HG03045 (cell line): Measurements from ENCODE around the gene ELOB.

ENCODE experiments used
- ATAC-seq: cut with Tn5 transposase; IDR thresholded peaks from one replicate; pipeline ENCODE4 v1.9.1; 2021; ENCODE audit warnings: mild to moderate bottlenecking, moderate library complexity; ENCODE audit not compliant: unreplicated experiment

The ELOB gene

DNA sequence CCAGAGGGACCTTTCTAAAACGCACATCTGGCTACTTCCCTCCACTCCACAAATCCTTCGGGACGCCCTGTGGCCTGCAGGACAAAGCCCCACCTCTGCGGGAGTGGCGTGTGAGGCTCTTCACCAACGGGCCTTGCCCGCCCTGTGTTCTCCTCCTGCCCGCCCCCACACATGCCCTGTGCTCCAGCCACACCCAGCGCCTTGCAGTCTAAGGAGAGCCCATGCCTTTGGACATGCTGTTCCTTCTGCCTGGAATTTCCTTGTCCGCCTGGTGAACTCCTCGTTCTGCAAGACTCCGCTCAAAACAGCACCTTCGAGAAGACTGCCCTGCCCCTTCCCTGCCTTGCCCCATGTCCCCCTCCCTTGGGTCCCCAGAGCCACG lies 7.4 kb downstream of the ELOB start:
- no peak for ATAC-seq

DNA sequence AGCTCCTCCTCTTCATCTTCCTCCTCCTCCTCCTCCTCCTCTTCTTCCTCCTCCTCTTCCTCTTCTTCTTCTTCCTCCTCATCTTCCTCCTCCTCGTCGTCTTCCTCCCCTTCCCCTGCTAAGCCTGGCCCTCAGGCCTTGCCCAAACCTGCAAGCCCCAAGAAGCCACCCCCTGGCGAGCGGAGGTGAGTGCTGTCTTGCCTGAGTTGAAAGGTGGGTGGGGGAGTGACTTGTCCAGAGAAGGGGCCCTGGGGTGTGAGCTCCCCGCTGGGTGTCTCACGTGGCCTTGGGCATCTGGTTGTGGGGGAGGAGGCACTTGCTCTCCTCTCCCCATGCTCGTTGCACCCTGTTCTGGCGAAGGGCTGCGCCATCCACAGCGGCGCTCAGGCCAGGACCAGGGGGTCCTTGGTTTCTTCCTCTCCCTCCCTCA lies 8.0 kb downstream of the ELOB start:
- no peak for ATAC-seq

DNA sequence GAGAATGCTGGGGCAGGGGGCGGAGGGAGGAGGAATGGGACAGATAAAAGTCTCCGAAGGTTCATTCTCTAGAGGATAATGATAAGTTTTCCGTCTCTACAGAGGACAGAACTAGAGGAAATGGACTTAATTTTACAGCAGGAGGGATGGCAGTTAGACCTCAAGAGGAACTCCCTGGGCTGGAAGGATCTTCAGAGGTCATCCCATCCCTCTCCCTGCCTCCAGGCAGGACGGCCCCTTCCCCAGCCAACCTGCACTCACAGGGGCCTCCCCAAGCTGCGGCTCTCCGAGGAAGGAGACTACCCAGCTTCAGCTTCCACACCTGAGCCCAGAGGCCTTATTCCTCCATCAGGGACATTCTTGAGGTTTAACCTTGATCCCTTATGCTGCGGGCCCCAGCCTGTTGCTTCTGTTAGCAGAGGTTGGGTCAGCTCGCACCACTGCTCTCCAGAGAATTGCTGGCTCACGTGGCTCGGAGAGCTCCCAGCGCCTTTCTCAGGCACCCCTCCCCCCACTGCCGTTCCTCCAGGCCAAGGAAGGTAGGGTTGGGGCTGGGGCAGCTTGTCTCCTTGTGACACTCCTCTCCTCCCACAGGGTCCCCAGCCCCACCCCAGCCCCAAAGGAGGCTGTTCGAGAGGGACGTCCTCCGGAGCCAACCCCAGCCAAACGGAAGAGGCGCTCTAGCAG lies 8.5 kb downstream of the ELOB start:
- no peak for ATAC-seq

DNA sequence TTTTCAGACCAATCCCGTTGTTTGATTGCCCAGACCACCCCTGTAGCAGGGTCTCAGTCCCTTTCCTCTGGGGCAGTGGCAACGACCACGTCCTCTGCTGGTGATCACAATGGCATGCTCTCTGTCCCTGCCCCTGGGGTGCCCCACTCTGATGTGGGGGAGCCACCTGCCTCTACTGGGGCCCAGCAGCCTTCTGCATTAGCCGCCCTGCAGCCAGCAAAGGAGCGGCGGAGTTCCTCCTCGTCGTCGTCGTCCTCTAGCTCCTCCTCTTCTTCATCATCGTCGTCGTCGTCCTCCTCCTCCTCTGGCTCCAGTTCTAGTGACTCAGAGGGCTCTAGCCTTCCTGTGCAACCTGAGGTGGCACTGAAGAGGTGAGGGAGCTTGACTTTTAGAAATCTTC lies 9.2 kb downstream of the ELOB start:
- no peak for ATAC-seq

DNA sequence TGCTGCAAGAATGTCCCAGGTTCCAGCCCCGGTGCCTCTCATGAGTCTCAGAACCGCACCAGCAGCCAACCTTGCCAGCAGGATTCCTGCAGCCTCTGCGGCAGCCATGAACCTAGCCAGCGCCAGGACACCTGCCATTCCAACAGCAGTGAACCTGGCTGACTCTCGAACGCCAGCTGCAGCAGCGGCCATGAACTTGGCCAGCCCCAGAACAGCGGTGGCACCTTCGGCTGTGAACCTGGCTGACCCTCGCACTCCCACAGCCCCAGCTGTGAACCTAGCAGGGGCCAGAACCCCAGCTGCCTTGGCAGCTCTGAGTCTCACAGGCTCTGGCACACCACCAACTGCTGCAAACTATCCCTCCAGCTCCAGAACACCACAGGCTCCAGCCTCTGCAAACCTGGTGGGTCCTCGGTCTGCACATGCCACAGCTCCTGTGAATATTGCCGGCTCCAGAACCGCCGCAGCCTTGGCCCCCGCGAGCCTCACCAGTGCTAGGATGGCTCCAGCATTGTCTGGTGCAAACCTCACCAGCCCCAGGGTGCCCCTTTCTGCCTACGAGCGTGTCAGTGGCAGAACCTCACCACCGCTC lies 9.8 kb downstream of the ELOB start:
- ATAC-seq = no peak

DNA sequence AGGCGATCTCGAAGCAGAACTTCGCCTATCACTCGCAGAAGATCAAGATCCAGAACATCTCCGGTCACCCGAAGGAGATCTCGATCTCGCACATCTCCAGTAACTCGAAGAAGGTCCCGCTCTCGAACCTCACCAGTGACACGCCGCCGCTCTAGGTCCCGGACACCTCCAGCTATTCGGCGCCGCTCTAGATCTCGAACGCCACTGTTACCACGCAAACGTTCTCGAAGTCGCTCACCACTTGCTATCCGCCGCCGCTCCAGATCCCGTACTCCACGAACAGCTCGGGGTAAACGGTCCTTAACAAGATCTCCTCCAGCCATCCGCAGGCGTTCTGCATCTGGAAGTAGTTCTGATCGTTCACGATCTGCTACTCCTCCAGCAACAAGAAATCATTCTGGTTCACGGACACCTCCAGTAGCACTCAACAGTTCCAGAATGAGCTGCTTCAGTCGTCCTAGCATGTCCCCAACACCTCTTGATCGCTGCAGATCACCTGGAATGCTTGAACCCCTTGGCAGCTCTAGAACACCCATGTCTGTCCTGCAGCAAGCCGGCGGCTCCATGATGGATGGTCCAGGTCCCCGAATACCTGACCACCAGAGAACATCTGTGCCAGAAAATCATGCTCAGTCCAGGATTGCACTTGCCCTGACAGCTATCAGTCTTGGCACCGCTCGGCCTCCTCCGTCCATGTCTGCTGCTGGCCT lies 10.5 kb downstream of the ELOB start:
- ATAC-seq = no peak

DNA sequence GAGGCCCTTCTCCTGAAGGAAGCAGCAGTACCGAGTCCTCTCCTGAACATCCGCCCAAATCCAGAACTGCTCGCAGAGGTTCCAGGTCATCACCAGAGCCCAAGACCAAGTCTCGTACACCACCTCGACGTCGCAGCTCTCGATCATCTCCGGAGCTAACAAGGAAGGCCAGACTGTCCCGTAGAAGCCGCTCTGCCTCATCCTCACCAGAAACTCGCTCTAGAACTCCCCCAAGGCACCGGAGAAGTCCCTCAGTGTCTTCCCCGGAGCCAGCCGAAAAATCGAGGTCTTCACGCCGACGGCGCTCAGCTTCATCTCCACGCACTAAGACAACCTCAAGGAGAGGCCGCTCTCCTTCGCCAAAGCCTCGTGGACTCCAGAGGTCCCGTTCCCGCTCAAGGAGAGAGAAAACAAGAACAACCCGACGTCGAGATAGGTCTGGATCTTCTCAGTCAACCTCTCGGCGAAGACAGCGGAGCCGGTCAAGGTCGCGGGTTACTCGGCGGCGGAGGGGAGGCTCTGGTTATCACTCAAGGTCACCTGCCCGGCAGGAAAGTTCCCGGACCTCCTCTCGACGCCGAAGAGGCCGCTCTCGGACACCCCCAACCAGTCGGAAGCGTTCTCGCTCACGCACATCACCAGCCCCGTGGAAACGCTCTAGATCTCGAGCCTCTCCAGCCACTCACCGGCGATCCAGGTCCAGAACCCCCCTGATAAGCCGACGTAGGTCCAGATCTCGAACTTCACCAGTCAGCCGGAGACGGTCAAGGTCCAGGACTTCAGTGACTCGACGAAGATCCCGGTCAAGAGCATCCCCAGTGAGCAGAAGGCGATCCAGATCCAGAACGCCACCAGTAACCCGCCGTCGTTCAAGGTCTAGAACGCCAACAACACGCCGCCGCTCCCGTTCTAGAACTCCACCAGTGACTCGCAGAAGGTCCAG lies 11.3 kb downstream of the ELOB start:
- ATAC-seq = no peak

DNA sequence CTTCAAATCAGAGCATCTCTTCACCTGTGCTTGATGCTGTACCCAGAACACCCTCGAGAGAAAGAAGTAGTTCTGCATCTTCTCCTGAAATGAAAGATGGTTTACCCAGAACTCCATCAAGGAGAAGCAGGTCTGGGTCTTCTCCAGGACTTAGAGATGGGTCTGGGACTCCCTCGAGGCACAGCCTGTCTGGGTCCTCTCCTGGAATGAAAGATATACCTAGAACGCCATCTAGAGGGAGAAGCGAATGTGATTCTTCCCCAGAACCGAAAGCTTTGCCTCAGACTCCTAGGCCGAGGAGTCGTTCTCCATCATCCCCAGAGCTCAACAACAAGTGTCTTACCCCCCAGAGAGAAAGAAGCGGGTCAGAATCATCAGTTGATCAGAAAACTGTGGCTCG lies 12.4 kb downstream of the ELOB start:
- no peak for ATAC-seq

DNA sequence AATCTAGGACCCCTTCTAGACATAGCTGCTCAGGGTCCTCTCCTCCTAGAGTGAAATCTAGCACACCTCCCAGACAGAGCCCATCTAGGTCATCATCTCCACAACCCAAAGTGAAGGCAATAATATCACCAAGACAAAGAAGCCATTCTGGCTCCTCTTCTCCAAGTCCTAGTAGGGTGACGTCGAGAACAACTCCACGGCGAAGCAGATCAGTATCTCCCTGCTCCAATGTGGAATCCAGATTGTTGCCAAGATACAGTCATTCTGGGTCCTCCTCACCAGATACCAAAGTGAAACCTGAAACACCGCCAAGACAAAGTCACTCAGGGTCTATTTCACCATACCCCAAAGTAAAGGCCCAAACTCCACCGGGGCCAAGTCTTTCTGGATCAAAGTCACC lies 13.9 kb downstream of the ELOB start:
- ATAC-seq = no peak

DNA sequence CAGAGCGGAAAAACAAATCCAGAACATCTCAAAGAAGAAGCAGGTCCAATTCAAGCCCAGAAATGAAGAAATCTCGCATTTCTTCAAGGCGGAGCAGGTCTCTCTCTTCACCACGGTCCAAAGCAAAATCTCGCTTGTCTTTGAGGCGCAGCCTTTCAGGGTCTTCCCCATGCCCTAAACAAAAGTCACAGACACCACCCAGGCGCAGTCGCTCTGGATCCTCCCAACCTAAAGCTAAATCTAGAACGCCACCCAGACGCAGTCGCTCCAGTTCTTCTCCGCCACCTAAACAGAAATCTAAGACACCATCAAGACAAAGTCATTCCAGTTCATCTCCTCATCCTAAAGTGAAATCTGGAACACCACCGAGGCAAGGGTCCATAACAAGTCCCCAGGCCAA lies 14.4 kb downstream of the ELOB start:
- no peak for ATAC-seq

DNA sequence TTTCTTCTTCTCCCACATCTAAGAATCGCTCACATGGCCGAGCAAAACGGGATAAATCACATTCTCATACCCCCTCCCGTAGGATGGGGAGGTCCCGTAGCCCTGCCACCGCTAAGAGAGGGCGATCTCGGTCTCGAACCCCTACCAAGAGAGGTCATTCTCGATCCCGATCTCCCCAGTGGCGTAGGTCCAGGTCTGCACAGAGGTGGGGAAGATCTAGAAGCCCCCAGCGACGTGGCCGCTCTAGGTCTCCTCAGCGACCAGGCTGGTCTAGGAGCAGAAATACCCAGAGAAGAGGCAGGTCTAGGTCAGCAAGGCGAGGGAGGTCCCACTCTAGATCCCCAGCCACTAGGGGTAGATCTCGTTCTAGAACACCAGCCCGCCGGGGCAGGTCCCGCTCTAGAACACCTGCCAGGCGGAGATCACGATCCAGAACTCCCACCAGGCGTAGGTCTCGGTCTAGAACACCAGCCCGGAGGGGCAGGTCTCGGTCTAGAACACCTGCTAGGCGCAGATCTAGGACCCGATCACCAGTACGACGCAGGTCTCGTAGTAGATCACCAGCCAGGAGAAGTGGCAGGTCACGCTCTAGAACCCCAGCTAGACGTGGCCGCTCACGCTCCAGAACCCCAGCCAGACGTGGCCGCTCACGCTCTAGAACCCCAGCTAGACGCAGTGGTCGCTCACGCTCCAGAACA lies 15.0 kb downstream of the ELOB start:
- ATAC-seq = no peak

DNA sequence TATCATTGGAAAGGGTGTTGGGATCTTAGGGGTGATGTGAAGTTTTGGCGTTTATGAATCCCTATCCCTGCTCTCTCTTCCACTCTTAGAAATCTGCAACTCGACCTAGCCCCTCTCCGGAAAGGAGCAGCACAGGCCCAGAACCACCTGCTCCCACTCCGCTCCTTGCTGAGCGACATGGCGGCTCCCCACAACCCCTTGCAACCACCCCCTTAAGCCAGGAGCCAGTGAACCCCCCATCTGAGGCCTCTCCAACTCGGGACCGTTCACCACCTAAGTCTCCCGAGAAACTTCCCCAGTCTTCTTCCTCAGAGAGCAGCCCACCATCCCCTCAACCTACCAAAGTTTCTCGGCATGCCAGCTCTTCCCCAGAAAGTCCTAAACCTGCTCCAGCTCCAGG lies 15.6 kb downstream of the ELOB start:
- ATAC-seq = no peak

DNA sequence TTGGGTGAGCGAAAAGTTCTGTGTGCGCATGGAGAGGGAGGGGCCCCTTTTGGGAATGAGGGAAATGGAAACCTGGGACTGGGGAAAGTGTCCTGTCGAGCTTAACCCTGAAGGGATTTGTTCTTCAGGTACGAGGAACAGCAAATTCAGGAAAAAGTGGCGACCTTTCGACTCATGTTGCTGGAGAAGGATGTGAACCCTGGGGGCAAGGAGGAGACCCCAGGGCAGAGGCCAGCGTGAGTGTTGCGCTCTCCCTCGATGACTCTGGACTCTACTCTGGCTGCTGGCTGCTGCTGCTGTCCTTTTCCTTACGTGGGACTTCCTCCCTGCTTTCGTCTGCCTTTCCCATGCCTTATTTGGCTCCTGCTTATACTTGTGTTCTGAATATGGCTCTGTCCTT lies 19.7 kb downstream of the ELOB start:
- ATAC-seq = no peak

DNA sequence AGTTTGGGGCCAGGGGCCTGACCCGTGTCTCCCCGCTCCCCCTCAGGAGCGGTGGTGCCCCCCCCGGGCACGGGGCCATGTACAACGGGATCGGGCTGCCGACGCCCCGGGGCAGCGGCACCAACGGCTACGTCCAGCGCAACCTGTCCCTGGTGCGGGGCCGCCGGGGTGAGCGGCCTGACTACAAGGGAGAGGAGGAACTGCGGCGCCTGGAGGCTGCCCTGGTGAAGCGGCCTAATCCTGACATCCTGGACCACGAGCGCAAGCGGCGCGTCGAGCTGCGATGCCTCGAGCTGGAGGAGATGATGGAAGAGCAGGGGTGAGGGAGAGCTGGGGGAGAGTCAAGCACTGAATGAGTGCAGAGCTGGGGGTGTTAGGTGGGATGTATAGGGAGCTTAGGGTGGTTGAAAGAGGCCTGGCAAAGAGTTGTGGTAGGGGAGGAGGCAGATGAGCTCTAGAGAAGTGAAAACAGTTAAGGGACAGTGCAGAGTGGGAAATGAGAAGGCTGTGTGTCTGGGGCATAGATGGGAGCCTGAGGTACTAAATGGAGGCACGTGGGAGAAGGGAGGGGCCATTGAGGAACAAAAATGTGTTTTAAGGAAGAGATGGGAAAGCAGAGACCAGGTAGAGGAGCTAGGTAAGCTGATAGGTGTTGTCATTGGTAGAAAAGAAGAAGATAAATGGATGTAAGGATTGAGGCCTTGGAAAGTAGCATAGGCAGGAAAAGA lies 20.6 kb downstream of the ELOB start:
- no peak for ATAC-seq

DNA sequence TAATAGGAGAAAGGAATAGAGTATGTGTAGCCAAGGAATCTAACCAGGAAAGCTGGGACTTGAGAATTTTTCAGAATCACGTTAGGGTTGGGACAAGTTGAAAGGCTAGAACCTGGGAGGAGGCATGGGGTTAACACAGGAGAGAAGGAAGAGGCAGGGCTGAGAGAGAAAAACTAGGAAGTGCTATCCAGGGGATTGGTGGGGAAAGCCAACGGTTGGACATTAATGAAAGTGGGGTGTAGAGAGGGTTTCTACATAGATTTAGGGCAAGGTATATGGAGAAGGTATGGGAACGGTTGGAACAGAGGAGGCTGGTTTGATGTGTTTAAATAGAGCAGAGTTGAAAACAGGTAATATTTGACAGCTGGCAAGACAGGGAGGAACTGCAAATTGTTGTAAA lies 21.9 kb downstream of the ELOB start:
- ATAC-seq = no peak

DNA sequence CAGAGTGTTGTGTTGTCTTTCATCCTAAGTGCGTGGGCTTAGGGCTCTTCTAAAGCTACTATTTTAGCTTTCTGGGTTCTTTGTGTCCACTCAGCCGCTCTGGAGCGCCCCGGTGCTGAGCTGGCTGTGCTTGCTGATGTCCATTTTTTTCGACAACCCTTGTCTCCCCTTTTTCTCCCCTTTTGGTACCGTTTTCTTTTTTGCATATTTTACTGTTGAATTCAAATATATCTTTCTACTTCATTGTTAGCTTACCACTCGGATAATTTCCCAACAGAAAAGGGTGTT lies 23.4 kb downstream of the ELOB start:
- no peak for ATAC-seq

DNA sequence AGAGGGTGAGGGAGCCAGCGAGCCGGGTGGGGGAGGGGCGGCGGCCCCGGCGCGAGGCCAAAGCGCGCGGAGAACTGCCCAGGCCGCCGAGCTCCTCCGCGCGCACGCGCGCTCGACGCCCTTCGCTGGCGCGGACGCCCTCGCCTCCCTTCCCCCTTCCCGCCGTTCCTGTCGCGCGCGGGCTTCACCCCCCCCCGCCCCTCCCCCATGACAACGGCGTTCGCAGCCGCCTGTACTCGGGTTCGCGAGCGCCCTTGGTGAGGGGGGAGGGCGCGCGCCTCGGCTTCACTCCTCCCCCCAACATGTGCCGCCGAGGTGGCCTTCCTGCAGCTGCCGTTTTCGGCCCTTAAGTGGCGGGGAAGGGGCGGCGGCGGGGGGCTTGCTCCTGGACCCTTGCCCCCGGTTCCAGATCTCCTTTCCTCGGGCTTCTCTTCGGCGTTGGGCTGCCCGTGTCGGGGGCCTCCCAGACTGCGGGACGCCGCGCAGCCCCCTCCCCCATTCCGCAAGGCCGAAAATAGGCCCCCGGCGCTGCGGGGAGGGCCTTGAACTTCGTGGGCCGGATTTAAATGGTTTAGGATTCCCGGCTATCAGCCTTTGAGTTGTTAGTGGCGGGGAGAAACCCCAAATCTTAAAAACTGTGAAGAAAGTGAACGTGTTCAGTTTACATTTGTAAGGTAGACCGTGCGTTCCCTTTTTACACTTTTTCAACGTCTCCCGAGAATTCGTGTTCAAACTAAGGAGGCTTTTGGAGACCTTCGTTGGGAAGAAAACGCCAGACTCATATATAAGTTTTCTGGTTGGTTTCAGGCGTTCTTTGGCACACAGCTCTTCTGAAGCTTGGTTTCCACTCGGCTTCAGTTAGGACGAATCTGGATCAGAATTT lies 24.0 kb downstream of the ELOB start:
- no peak for ATAC-seq

DNA sequence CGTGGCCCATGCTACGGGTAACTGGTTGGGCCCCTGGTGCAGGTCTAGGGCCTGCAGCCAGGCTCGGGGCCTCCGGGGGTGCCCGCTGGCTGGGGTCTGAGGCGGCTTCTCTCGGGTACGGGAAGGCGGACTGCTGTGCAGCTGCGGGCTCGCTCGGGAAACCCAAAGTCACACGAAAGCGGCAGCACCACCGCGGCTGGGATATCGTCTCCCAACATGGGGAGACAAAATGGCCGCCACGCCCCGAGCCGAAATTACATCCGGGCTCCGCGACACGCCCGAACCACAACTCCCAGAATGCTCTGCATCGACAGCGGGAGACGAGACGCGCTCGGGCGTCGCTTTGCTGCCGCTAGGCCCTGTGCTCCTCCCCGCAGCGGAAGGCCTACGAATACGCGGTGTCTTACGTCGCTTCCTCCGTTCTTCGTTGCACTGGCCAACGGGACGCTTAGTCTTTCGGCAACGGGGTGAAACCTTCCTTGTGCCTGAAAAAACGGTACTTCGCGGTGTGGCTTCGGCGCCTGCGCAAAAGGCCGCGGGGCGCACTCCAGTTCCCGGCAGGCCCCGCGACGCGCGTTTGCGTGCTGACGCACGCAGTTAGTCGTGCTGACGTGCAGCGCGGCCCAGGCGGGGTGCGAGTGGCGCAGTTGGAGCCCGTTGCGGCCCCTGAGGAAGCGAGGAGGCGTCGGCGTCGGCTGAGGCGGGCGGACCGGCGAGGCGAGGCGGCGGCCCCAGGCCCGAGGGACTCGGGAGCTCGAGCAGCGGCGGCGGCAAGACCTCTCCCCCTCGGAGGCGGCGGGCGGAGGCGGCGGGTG lies 24.8 kb downstream of the ELOB start, which contains the start of gene SRRM2:
SRRM2 (plus strand) TSS at position 604 of the 815 bp plus-strand sequence. CDS start 3,727 bp downstream, outside the sequence.
- peak; percentile 78 for ATAC-seq
